ENCODE data around the gene SLC25A1. TPM values are rescaled to one million over a fixed set of nuclear protein-coding genes. Genes with fewer than 3 reads are reported as not detected.

Gene SLC25A1
- total and polyA plus RNA-seq, 8 donors, result 45.7 to 99.3 (median 52.2) TPM

DNA sequence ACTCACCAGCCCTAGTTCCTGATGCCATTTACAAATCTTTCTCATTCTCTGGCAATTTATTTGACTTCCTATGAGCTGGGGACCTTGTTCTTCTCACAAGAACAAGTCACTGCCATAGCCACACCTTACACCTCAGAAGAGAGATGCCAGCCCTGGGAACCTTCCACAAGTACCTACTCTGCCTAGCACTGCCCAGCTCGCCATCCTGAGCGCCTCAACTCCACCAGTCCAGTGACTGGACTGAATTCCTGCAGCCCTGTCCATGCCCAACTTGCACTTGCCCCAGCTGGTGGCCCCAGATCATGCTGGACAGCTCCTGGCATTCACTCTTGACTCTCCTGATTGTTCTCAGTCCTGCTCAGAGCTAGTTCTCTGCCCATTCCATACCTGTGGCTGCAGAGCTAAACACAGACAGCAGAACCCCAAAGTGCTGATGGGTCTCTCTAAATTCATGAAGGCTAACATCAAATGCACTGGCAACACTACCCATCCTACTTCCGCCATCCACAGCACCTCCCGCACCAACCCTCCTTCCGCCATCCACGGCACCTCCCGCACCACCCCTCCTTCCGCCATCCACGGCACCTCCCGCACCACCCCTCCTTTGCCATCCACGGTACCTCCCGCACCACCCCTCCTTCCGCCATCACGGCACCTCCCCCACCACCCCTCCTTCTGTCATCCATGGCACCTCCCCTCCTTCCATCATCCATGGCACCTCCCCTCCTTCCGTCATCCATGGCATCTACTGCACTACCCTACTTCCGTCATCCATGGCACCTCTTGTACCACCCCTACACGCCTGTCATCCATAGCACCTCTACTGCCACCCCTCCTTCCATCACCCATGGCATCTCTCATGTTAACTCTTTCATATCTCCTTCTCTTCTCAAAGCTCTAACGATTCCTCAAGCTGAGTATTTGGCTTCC lies 23.6 kb upstream of the SLC25A1 start:
- Histone ChIP-seq H3K36me3 (peaks cover 0 to 53% of the 10 kb centered on the region in 2 donors), H3K4me1 (no peaks in the 10 kb centered on the region), H3K27ac (no peak overlapping the region), H3K4me3 (no peak overlapping the region), H3K27me3 (no peaks in the 10 kb centered on the region), H3K9me3 (no peaks in the 10 kb centered on the region)
- intact Hi-C loops (cut with DNase I), result no loop called here
- DNase-seq (no peak), ATAC-seq (no peak)
- TF ChIP-seq, protein P1, sequence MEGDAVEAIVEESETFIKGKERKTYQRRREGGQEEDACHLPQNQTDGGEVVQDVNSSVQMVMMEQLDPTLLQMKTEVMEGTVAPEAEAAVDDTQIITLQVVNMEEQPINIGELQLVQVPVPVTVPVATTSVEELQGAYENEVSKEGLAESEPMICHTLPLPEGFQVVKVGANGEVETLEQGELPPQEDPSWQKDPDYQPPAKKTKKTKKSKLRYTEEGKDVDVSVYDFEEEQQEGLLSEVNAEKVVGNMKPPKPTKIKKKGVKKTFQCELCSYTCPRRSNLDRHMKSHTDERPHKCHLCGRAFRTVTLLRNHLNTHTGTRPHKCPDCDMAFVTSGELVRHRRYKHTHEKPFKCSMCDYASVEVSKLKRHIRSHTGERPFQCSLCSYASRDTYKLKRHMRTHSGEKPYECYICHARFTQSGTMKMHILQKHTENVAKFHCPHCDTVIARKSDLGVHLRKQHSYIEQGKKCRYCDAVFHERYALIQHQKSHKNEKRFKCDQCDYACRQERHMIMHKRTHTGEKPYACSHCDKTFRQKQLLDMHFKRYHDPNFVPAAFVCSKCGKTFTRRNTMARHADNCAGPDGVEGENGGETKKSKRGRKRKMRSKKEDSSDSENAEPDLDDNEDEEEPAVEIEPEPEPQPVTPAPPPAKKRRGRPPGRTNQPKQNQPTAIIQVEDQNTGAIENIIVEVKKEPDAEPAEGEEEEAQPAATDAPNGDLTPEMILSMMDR (IDR thresholded peaks at IDR 0.05), result no peak

GRCh38 chr22:19201130-19201868 lies 22.8 kb upstream of the SLC25A1 start:
- no peak for ATAC-seq
- DNase-seq, result no peak
- H3K4me1 ChIP-seq, result no peaks in the 10 kb centered on the region
- peaks cover 0 to 59% of the 10 kb centered on the region in 2 donors for H3K36me3 ChIP-seq
- intact Hi-C loops (cut with DNase I), result no loop called here
- TF ChIP-seq, protein P1 (IDR thresholded peaks at IDR 0.05), result no peak
- no peaks in the 10 kb centered on the region for H3K9me3 ChIP-seq
- no peak overlapping the region for H3K4me3 ChIP-seq
- no peak overlapping the region for H3K27ac ChIP-seq
- no peaks in the 10 kb centered on the region for H3K27me3 ChIP-seq

- Histone ChIP-seq H3K4me3 (no peak overlapping the region), H3K27me3 (no peaks in the 10 kb centered on the region), H3K9me3 (no peaks in the 10 kb centered on the region), H3K4me1 (no peaks in the 10 kb centered on the region), H3K27ac (no peak overlapping the region), H3K36me3 (peaks cover 0 to 70% of the 10 kb centered on the region in 2 donors)
- DNase-seq, result no peak
- TF ChIP-seq, protein P1 (IDR thresholded peaks at IDR 0.05), result no peak
- ATAC-seq, result no peak
- intact Hi-C loops (cut with DNase I), result no loop called here
Measured at GRCh38 chr22:19199479-19199878, 20.9 kb upstream of the SLC25A1 start.

DNA sequence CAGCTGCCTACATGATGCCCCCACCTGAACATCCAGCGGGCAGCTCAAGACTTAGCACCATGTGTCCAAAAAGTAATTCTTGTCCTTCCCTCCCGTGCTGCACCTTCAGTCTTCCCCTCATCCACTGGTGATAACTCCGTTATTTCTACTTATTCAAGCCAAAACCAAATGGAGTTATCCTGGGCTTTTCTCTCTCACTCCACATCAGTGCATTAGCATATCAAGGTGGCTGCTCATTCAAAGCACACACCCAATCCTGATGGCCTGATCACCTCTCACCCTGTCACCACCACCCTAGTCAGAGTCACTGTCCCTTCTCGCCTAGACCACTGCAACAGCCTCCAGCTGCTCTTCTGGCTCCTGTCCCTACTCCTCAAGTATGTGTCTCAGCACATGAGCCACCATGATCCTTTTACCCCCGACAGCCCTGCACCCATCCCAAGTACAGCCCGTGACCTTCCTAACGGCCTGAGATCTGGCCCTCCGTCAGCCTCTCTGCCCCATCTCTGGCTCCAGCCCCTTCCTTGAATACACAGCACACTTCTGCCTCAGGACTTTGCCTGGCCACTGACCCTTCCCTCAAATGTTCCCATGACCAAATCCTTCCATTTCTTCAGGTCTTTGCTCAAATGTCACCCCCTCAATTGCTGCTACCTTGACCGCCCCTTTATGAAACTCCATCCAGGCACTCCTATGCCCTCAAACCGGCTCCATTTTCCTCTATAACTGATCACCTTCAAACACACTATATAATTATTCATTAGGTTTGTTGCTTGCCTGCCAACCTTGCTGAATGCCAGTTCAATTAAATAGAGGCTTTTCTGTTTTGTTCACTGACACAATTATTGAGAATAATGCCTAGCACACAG lies 19.7 kb upstream of the SLC25A1 start:
- DNase-seq (no peak), ATAC-seq (no peak)
- Histone ChIP-seq H3K27me3 (no peaks in the 10 kb centered on the region), H3K4me1 (no peaks in the 10 kb centered on the region), H3K9me3 (no peaks in the 10 kb centered on the region), H3K36me3 (peaks cover 0 to 83% of the 10 kb centered on the region in 2 donors), H3K27ac (no peak overlapping the region), H3K4me3 (no peak overlapping the region)
- intact Hi-C loops (cut with DNase I), result no loop called here
- TF ChIP-seq, protein P1 (IDR thresholded peaks at IDR 0.05), result no peak

Data from left lung (tissue), 10 donors.